Umbilical cord (tissue), 2 donors: ENCODE results near the gene MYBPC3. TPM values are rescaled to one million over a fixed set of nuclear protein-coding genes. Genes with fewer than 3 reads are reported as not detected.

ENCODE experiments used
- DNase-seq: peaks from one replicate; pipeline ENCODE4 v3.0.0-alpha.2; 2015; ENCODE audit warnings: low spot score
- total RNA-seq: library from RNA; depleted of rRNA; stranded (reverse); fragments of >200 nt; gene quantifications from one replicate; pipeline ENCODE4 v1.2.3, GENCODE V29; 2014; ENCODE audit warnings: low replicate concordance; ENCODE audit not compliant: insufficient read depth

Gene MYBPC3
- total RNA-seq, 1 donor from 2014 or later, result 1.2 TPM

DNA sequence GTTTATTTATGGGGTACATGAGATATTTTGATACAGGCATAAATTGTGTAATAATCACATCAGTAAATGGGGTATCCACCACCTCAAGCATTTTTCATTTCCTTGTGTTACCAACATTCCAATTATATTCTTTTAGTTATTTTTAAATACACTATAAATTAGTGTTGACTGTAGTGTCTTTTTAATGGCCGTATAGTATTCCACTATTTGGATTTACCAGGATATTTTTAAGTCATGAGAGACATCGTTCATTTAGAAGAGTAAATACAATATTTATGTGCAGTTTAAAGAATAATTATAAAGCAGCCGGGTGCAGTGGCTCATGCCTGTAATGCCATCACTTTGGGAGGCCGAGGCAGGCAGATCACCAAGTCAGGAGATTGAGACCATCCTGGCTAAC is 32.0 kb upstream of the MYBPC3 start:
- DNase-seq, result no peak

DNA sequence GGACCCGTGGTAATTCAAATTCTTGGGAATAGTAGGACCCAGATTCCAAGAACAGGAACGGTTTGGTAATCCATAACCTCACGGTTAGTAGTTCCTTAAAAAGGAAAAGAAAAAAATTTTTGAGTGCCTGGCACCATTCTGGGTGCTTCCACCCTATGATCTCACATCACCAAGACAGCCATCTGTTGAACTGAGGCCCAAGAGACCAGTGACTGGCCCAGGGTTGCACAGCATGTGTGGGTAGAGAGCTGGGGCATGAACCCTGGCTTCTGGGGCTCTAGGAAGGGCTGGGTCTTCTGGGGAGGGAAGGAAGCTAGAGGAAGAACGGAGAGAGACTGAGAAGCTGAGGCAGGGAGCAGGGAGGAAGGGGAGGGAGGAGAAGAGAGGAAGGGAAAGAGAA is 30.6 kb upstream of the MYBPC3 start:
- DNase-seq, result no peak

DNA sequence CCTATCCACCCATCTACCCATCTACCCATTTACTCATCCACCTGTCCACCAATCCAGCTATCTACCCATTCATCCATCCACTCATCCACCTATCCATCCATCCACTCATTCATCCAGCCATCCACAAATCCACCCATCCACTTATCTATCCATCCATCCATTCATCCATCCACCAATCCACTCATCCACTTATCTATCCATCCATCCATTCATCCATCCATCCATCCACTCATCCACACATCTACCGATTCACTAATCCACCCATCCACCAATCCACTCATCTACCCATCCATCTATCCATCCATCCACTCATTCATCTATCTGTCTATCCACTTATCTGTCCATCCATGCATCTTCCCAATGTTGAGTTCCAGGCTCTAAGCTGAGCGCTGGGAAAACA is 27.6 kb upstream of the MYBPC3 start:
- DNase-seq, result no peak

DNA sequence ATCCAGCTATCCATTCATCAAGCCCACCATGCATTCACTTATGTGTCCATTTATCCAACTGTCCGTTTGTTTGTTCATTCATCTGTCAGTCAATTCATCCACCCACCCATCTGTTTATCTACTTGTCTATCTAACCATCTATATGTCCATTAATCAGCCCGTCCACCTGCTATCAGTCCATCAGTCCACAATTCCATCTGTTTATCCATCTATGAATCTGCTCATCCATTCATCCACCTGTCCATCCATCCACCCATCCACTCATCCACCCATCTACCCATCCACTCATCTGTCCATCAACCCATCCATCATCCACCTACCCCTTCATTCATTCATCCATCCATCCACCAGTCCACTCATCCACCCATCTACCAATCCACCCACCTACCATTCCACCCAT is 26.8 kb upstream of the MYBPC3 start:
- DNase-seq, result no peak

DNA sequence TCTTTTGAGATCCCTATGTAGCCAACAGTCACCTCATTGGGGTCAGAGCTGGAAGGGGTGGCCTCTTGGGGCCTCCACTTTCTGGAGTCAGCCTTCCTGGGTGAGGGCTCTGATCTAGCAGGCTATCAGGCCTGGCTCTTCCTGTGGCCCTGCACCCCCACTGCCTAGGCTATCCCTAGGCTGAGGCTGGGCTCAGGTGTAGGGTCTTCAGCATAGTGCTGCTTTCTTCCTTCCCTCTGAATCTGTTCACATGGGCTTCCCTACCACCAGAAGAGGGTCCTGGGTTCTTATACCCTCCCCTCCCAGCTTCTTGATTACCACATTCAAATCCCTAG is 26.3 kb upstream of the MYBPC3 start:
- no peak for DNase-seq

DNA sequence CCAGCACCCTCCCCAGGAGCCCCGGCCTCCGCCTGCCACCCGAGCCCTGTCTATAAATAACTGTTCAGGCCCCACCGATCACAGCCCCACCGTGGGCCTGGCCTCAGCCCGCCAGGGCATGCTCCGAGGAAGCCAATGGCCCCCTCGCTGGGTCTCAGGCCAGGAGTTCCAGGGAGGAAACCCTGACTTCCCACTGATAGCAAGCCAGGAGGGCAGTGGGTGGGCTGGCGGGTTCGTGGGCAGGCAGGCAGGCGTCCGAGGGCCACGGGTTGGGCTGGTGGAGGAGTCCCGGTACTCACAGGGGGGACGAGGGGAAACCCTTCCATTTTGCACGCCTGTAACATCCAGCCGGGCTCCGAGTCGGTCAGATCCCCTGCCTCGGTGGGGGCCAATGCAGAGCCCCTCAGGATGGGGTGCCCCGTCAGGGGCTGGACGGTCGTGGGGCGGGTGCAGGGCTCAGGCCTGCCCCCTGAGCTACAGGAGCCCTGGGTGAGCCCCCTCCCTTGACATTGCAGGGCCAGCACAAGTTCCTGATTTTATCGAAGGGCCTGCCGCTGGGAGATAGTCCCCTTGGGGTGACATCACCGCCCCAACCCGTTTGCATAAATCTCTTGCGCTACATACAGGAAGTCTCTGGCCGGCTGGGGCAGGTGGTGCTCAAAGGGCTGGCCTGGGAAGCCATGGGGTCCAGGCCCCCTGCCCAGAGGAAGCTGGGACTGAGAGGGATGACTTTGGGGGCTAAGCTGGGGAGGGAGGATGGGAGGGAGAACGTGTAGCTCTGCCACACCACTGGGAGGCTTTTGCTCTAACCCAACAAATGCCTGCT is 25.7 kb upstream of the MYBPC3 start, which contains the start of gene SPI1:
SPI1 (minus strand) TSS at position 538 of the 826 bp plus-strand sequence; CDS start at position 344, 194 bp downstream.
- DNase-seq, result peak; percentile 52

DNA sequence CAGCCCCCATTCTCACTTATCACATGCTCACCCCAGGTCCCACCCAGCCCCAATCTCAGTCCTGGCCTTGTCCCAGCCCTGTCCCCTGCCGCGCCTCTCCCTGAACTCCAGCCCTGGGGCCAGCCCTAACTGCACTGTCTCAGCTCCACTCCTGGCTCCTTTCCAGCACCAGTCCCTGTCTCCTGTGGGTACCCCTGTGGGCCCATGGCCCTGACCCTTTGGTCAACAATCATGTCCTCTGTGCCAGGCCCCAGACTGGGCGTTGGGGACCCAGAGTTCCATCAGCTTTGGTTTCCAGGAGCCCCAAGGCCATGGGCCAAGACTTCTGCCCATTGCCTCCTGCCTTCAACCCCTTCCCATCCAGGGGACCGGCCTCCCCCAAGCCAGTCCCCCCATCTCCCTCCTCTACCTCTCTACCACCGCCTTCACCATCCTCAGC is 25.1 kb upstream of the MYBPC3 start:
- no peak for DNase-seq

DNA sequence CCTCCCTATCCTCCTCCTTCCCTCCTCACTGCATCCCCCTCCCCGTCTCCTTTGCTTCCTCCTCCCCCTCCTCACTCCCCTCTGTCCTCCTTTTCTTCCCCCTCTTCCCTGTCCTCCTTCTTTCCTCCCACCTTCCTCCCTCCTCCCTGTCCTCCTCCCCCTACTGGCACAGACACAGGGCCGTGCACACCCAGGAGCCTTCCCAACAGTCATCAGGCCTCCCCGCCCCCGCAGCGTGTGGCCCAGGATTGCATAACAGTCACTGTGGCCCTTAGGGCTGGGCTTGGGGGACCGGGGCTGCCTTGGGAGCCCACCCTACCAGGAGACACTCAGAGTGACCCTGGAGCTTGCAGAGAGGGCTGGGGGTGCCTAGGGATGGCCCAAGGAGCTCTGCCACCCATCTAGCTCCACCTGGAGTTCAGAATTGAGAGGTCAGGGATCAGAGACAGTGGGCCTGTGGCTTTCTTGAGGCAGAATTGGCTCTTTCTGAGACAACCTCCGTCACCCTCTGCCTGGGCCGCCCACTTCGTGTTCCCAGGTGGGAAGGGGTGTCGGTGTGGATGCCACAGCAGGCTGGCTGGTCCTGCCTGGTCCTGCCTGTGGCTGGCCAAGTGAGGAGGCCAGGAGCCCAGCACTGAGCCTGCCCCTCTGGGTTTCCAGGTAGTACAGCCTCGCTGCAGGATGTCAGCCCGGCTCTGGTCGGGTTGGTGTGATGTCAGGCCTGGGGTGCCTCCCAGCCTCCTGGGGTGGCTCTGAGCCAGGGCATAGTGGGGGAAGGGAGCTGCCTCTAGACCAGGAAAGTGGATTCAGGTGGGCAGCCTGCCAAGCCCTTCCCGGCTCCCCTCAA is 24.2 kb upstream of the MYBPC3 start:
- no peak for DNase-seq

DNA sequence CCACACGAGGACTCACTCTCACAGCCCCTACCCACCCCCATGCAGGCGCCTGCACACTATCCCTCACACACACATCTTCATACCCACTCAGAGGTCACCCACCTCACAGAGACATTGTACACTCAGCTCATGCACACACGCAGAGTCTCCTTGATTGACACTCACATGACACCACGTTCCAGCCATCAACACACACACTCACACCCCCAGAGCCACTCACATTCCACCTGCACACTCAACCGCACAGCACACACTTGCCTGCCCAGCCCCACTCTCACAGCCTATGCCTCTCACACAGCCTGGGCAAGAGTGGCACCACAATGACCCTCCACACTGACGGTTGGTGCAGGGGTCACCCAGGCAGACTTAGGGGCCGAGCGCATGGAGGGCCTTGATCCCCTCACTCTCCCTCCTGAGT is 23.6 kb upstream of the MYBPC3 start:
- DNase-seq, result no peak

DNA sequence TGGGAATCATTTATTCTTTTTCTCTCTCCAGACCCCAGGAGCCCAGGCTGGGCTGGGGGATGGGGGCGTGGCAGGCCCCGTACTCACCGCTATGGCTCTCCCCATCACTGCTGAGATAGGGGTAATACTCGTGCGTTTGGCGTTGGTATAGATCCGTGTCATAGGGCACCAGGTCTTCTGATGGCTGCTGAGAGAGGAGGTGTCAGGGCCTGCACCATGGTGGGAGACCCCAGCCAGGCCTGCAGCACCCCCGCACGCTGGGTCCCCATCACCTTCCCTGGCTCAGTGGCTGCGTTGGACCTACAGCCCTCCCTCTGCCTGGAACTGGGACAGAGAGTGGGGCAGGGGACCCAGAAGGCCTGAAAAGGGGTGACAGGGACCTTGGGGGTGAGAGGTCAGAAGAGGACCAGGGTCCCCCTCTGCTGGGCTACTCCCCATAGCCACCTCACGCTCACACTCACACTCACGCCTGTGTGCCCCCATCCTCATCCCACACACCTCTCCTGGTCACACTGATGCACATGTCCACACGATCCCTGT is 23.1 kb upstream of the MYBPC3 start:
- no peak for DNase-seq

DNA sequence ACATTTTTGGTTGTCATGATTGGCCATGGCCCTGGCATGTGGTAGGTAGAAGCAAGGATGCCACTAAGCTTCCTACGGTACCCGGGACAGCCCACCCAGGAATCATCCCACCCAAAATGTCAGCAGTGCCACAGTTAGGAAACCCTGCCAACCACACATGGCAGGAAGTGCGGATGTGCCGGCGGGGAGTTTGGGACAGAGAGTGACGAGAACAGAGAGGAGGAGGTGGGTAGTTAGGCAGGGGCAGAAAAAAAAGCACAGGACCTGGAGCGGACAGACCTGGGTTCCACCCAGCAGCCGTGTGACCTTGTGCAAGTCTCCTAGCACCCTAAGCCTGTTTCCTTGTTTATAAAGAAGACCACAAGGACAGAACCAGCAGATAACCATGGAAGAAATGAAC is 22.5 kb upstream of the MYBPC3 start:
- DNase-seq, result no peak

DNA sequence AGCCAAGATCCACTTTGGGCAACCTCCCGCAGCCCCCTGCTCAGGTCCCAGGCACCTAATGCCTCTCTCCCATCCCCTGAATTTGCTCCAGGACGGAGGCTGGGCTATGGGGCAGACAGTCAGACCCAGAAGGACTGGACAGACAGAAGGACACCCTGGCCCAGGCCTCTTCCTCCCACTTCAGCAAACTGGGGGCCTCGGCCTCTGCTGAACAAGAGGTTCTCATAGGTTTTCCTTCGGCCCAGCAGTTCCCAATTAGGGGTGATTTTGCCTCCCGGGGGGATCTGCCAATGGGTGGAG is 22.2 kb upstream of the MYBPC3 start:
- no peak for DNase-seq

DNA sequence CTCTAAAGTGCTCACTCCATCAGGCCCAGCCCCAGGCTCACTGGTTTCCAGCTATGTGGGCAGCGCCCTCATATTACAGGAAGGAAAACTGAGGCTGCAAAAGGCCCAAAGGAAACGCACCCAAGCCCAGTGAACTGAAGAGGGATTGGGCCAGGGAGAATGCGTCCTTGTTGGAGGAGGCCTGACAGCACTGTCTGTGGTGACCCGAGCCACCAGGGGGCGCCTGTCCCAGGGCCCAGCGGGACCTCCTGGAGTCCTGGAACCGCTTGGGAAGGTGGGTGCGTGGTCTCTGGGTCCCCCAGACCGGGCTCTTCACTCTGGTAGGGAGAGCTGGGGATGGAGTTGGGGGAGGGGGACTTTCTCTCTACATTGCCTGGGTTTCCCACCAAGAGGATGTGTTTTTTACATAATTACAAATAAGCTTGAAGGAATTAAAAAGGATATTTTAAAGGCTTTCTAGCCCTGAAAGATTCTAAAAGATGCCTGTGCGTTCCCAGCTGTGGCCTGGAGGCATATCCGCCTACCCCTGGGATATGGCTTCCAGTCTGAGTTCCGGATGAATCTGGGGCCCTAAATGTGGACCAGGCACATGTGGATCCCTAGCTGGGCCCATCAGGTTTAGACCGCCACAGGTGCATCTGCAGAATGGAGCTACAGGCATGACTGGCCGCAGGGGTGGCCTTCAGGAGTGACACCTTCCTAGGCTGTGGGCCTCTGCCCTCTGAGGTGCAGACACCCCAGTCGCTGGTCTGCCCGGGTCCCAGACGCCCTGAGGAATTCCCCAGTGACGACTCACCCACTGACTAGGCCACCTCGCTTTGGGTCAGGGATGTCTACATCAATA is 21.6 kb upstream of the MYBPC3 start:
- DNase-seq, result peak; percentile 69

DNA sequence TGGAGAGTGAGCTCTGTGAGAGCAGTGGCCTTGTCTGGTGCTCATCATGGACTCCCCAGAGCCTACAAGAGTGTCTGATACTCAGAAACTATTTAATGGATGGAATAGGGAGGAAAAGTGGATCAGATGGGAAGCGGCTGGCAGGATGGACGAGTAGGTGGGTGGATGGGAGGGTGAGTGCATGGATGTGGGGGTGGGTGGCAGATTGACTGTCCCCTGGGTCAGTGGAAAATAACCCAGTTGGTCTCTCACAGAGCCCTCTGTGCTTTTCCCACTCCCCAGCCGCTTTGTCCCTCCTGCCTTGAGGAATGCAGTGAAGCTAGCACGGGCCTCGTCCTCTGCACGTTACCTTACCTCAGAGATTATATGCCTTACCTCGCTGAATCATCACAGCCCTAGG is 19.9 kb upstream of the MYBPC3 start:
- DNase-seq, result no peak

DNA sequence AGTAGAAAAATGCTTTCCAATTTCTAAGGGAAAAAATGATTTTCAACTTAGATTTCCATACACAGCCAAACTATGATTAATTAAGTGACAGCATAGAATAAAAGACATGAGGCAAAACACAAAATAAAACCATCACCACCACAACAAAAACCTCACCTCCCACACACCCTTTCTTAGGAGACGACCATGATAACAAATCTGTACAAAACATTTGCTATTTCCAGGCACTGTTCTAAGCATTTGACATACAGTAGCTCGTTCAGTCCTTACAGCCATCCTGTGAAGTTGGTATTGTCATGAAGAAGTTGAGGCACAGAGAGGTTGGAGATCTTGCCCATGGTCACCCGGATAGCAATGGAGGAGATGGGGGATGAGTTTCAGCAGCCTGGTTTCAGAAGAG is 17.2 kb upstream of the MYBPC3 start:
- DNase-seq, result no peak

DNA sequence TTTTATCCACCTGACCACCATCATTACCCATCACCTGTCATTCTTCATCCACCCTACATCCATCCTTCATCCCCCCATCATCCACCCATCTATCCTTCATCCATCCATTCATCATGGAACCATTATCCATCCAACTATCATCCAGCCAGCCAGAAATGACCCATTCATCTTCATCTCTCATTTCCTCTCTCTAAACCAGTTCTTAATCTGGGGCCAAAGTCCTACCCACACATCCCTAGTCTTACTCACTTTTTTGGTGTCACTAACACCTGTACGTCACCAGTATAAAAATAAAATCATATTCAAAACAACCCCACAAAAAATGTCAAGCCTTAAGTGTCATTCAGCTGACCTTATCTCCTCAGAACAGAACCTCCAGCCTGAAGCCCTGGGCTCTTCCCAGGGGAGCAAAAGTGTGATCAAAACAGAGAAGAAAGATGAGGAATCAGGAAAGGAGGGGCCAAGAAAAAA is 13.6 kb upstream of the MYBPC3 start:
- DNase-seq, result no peak

DNA sequence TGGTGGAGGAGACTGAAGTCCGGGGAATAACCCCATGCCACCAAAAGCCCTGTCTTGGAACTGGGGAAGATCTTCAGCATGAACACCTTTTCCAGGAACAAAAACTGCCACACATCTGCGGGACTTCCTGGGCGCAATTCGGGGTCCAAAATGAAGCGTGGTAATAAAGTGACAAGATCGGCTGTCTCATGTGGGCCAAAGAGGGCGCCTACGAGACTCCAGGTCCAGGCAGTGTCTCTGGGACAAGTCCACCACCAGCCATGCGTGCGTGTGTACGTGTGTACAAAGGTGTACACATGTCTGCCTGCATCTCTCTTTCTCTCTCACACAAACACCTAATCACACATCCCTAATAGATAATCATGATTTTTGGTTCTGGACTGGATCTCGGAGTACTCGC is 8.9 kb upstream of the MYBPC3 start:
- no peak for DNase-seq

DNA sequence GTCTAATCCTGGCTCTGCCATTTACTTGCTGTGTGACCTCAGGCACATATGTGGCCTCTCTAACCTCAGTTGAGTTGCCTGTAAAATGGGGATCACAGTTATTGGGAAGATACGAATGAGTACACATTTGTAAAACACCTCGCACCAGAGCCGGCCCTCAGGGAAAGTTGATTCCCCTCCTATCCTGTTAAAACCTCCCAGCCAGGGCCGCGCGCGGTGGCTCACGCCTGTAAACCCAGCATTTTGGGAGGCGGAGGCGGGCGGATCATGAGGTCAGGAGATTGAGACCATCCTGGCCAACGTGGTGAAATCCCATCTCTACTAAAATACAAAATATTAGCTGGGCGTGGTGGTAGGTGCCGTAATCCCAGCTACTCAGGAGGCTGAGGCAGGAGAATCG is 7.8 kb upstream of the MYBPC3 start:
- DNase-seq, result no peak

DNA sequence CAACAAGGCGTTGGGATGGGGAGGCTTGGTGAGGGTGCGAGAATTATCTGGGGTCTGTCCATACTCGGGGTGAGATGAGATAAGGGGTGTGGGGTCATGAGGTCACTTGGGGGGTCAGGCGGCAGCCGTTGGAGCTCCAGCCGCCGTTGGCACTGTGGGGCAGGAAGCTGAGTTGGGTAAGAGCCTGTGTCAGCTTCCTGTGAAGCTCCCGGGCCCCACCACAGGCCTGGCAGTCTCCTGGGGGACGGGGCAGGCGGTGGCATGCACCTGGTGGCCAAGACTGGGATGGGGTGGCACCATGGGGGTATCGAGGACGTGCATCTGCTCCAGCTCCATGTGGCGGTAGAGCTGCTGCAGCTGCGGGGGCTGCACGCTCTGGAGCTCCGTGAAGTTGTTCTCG is 7.1 kb upstream of the MYBPC3 start:
- no peak for DNase-seq

DNA sequence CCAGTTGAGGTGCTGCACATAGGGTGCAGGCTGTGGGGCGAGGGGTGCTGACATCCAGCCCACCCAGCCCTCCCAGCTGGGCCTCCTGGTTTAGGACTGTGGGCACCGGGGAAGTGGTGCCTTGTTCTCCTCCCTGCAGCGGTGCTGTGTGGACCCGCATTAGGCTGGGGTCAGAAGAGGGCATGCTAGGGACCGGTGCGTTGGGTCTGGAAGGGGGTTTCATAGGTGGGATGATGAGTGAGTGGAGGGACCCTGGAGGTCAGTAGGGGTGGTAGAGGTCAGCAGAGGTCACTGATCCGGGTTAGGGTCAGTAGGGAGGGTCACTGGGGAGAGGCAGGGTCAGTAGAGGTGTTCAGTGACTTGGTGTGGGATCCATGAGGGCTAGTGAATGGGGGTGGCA is 6.7 kb upstream of the MYBPC3 start:
- DNase-seq, result no peak

DNA sequence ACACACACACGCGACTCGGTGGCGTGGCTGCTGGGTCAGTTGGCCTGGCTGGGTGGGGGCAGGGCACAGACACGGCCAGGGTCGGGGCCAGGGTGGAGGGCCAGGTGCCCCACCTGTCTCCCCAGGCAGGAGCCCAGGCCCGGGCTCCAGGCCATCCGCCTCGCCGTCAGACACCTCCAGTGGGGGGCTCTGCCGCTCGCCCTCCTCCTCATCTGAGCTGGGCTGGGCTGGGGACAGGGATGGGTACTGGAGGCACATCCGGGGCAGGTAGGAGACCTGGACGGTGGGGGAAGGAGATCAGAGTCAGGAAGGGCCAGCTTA is 6.2 kb upstream of the MYBPC3 start:
- no peak for DNase-seq
